Endothelial cell of umbilical vein (primary cell): Measurements from ENCODE around the gene RPS5.

Source experiments
- EZH2 ChIP-seq: IDR thresholded peaks from 2 replicates; pipeline ENCODE4 v1.6.1; 2012; ENCODE audit warnings: borderline replicate concordance, low read depth, mild to moderate bottlenecking, moderate library complexity, low read length, inconsistent platforms; ENCODE audit not compliant: severe bottlenecking
- MYC ChIP-seq: IDR thresholded peaks from one replicate; pipeline ENCODE4 v1.6.1; 2011; ENCODE audit warnings: mild to moderate bottlenecking, low read depth, low read length
- POLR2A ChIP-seq: IDR thresholded peaks from 2 replicates; pipeline ENCODE4 v1.6.1; 2012; ENCODE audit warnings: low read depth, mild to moderate bottlenecking, control low read depth, low read length
- POLR2AphosphoS5 ChIP-seq: IDR thresholded peaks from 2 replicates; pipeline ENCODE4 v1.6.1; 2012; ENCODE audit warnings: low read depth, mild to moderate bottlenecking, control low read depth, low read length, moderate library complexity; ENCODE audit not compliant: insufficient read depth
- TF ChIP-seq, protein P1 (sequence below), 2 donors: IDR thresholded peaks; 1 replicate in 1 of 2; 2 replicates in 1 of 2; pipeline ENCODE4 v1.5.1; 2011; ENCODE audit warnings: low read length in 2 of 2, mild to moderate bottlenecking in 2 of 2, moderate library complexity in 2 of 2, control low read depth in 1 of 2, inconsistent platforms in 1 of 2, low read depth in 1 of 2; ENCODE audit not compliant: insufficient read depth in 1 of 2; ENCODE audit errors: extremely low read depth in 1 of 2

DNA sequence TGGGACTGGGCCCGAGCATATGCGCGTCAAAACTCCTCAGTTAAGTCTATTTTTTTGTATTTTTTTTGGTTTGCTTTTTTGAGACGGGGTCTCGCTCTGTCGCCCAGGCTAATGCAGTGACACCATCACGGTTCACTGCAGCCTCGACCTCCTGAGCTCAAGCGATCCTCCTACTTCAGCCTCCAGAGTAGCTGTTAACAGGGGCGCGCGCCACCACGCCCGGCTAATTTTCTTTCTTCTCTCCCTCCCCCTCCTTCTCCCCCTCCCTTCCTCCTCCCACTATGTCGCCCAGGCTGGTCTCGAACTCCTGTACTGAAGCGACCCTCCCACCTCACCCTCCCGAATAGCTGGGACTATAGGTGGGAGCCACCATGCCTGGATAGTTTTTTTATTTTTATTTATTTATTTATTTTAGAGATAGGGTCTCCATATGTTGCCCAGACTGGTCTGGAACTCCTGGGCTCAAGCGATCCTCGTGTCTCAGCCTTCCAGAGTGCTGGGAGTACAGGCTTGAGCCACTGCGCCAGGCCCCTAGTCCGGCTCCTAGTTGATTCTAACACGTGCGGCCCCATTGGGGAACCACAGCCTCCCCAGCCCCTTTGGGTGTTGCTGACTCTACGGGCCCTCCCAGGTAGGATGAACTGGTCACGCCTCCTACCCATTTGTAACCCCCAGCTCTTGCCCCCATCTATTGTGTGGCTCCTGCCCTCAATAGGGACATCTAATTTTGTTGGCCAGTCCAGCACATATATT, 5.4 kb upstream of the RPS5 start:
- no peak for TF ChIP-seq POLR2AphosphoS5
- TF ChIP-seq, protein P1, sequence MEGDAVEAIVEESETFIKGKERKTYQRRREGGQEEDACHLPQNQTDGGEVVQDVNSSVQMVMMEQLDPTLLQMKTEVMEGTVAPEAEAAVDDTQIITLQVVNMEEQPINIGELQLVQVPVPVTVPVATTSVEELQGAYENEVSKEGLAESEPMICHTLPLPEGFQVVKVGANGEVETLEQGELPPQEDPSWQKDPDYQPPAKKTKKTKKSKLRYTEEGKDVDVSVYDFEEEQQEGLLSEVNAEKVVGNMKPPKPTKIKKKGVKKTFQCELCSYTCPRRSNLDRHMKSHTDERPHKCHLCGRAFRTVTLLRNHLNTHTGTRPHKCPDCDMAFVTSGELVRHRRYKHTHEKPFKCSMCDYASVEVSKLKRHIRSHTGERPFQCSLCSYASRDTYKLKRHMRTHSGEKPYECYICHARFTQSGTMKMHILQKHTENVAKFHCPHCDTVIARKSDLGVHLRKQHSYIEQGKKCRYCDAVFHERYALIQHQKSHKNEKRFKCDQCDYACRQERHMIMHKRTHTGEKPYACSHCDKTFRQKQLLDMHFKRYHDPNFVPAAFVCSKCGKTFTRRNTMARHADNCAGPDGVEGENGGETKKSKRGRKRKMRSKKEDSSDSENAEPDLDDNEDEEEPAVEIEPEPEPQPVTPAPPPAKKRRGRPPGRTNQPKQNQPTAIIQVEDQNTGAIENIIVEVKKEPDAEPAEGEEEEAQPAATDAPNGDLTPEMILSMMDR (IDR thresholded peaks at IDR 0.05; ENCODE audit: extremely low read depth in 1 of 2, insufficient read depth in 1 of 2, low read depth in 1 of 2, low read length in 2 of 2): no peak
- TF ChIP-seq EZH2: no peak
- TF ChIP-seq POLR2A: no peak
- no peak for TF ChIP-seq MYC
